Lower lobe of right lung (tissue), 2 donors: ENCODE results near the gene HCLS1. TPM values are rescaled to one million over a fixed set of nuclear protein-coding genes. Genes with fewer than 3 reads are reported as not detected.

ENCODE experiments used
- ATAC-seq, 2 donors: fragments of 200-7000 bp; cut with Tn5 transposase; one replicate each; pipeline ENCODE4 v1.9.1; 2020 to 2022; ENCODE audit warnings: mild to moderate bottlenecking in 2 of 2, moderate library complexity in 2 of 2
- DNase-seq: peaks from one replicate; pipeline ENCODE4 v3.0.0-alpha.2; 2020
- H3K27ac ChIP-seq: fragments of 200-600 bp; one replicate; pipeline ENCODE4 v1.8.0; 2022
- H3K27me3 ChIP-seq: fragments of 200-600 bp; one replicate; pipeline ENCODE4 v1.8.0; 2022; ENCODE audit warnings: low read depth
- H3K36me3 ChIP-seq: fragments of 200-600 bp; one replicate; pipeline ENCODE4 v1.8.0; 2022; ENCODE audit warnings: mild to moderate bottlenecking
- H3K4me1 ChIP-seq: fragments of 200-600 bp; one replicate; pipeline ENCODE4 v1.8.0; 2022
- H3K4me3 ChIP-seq: fragments of 200-600 bp; one replicate; pipeline ENCODE4 v1.8.0; 2022; ENCODE audit warnings: mild to moderate bottlenecking
- H3K9me3 ChIP-seq: fragments of 200-600 bp; one replicate; pipeline ENCODE4 v1.8.0; 2022
- CTCF ChIP-seq: fragments of 200-600 bp; IDR thresholded peaks from one replicate; pipeline ENCODE4 v1.8.0; 2022; ENCODE audit warnings: antibody characterized with exemption, mild to moderate bottlenecking
- intact Hi-C: fragments of 100-400 bp; cut with DNase I; formaldehyde crosslinking; loops from one replicate; pipeline ENCODE4 v1.11.0; 2022
- total RNA-seq: library from RNA; stranded (reverse); fragmentation: NEBNext Ultra II Directional; extraction: Animal tissue kit (Norgen Biotek cat#: 25700); gene quantifications from one replicate; pipeline ENCODE4 v1.2.1, GENCODE V29; 2021
- donor health status: DM: no; HTN: yes; CAD: no; lungs with severe emphysema.

HCLS1 gene
- total RNA-seq, 1 donor from 2014 or later: 93.6 TPM

- no peak overlapping the region for H3K27ac ChIP-seq
- intact Hi-C loops: no loop called here
- peaks cover 12% of the 10 kb centered on the region for H3K9me3 ChIP-seq
- TF ChIP-seq CTCF: no peak
- no peaks in the 10 kb centered on the region for H3K4me1 ChIP-seq
- no peaks in the 10 kb centered on the region for H3K27me3 ChIP-seq
- H3K36me3 ChIP-seq: peaks cover 71% of the 10 kb centered on the region
- H3K4me3 ChIP-seq: no peak overlapping the region
- ATAC-seq: no peak
- DNase-seq: no peak
Observed at GRCh38 chr3:121681792-121682191, 21.1 kb upstream of the HCLS1 start.

DNA sequence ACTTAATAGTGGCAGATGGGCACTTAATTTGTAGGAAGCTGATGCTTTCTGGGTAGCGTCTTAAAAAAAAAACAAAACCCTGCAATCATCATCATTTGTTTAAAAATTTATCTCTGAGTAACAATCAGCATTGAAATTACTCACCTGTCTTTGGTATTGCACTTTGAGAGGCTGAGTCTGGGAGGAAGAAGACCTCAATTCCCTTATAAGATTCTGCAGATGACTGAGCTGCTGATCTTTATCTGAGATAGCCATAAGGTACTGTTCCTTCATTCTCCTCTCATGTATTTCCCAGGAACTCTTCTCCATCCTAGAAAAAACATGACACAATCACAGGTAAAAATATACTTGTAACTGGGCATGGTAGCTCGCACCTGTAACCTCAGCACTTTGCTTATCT, 16.4 kb upstream of the HCLS1 start:
- ATAC-seq: no peak
- Histone ChIP-seq H3K9me3 (no peaks in the 10 kb centered on the region), H3K27ac (no peak overlapping the region), H3K36me3 (peaks cover 95% of the 10 kb centered on the region), H3K27me3 (no peaks in the 10 kb centered on the region), H3K4me1 (no peaks in the 10 kb centered on the region), H3K4me3 (no peak overlapping the region)
- intact Hi-C loops: no loop called here
- no peak for DNase-seq
- no peak for TF ChIP-seq CTCF

- Histone ChIP-seq H3K36me3 (peaks cover 96% of the 10 kb centered on the region), H3K27ac (no peak overlapping the region), H3K9me3 (no peaks in the 10 kb centered on the region), H3K4me3 (no peak overlapping the region), H3K4me1 (peaks cover 6% of the 10 kb centered on the region), H3K27me3 (no peaks in the 10 kb centered on the region)
- no peak for TF ChIP-seq CTCF
- intact Hi-C loops: no loop called here
- peak; percentile 62 to 65 for ATAC-seq
- DNase-seq: no peak
Observed at GRCh38 chr3:121670676-121671075, 10.0 kb upstream of the HCLS1 start.

DNA sequence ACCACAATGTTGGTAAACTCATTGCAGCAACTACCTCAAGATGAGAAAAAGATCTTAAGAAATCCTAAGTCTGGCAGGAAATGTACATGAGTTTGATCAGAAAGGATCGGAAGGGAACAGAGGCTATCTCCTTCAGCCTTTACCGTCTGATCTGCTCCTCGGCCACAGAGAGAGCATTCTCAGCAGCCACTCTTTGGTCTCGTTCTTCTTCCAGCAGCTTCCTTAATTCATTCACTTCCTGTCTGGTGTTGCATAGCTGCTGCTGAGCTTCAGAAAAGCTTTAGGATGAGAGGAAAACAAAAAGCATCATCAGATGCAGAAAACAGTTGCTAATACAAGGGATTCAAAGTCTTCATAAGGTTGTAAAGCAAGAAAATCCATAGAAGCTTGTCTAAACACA, 6.6 kb upstream of the HCLS1 start:
- Histone ChIP-seq H3K27me3 (no peaks in the 10 kb centered on the region), H3K27ac (peak overlapping the region; percentile 8), H3K9me3 (no peaks in the 10 kb centered on the region), H3K4me1 (peaks cover 6% of the 10 kb centered on the region), H3K36me3 (peaks cover 97% of the 10 kb centered on the region), H3K4me3 (no peak overlapping the region)
- intact Hi-C loops: no loop called here
- DNase-seq: no peak
- TF ChIP-seq CTCF: no peak
- peak; percentile 26 to 30 for ATAC-seq

DNA sequence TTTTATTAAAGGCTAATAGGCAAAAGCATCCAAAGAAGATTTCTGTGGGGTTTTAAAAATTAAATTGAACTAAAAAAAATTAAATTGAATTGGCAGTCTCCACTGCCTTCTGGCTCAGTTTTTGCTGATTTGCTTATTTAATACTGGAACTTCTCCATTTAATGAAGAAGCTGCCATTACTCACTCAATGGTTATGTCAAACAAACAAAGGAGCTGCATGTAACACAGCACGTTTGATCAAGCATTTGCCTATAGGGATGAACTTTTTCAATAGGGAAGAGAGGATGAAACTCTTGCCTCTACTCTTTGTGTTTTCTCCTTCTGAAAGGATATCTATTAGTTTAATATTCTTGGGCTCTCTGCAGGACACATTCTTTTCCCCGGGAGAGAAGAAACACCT, 4.8 kb upstream of the HCLS1 start:
- intact Hi-C loops: no loop called here
- no peak for DNase-seq
- H3K9me3 ChIP-seq: no peaks in the 10 kb centered on the region
- H3K4me1 ChIP-seq: peaks cover 13% of the 10 kb centered on the region
- TF ChIP-seq CTCF: no peak
- no peak overlapping the region for H3K27ac ChIP-seq
- peaks cover 81% of the 10 kb centered on the region for H3K36me3 ChIP-seq
- H3K4me3 ChIP-seq: no peak overlapping the region
- no peaks in the 10 kb centered on the region for H3K27me3 ChIP-seq
- ATAC-seq: no peak
